Mesothelial cell of epicardium (in vitro differentiated cells): ENCODE results near the gene SUGP2. TPM values are rescaled to one million over a fixed set of nuclear protein-coding genes. Genes with fewer than 3 reads are reported as not detected.
A peak's percentile ranks its signal among the peaks of the same experiment; 100 is the strongest.

Experiments used
- DNase-seq, 2 experiments: peaks; one replicate each; pipeline ENCODE4 v3.0.0; 2021; ENCODE audit warnings: low spot score in 2 of 2; ENCODE audit not compliant: unreplicated experiment in 2 of 2
- H3K27ac Mint-ChIP-seq: 2 replicates; pipeline ENCODE4 v1.8.0; 2021; ENCODE audit warnings: mixed read lengths
- H3K27me3 Mint-ChIP-seq: 2 replicates; pipeline ENCODE4 v1.8.0; 2021; ENCODE audit warnings: low read depth, mixed read lengths
- H3K36me3 Mint-ChIP-seq: 2 replicates; pipeline ENCODE4 v1.8.0; 2021; ENCODE audit warnings: mixed read lengths
- H3K4me1 Mint-ChIP-seq: 2 replicates; pipeline ENCODE4 v1.8.0; 2021; ENCODE audit warnings: mixed read lengths
- H3K4me3 Mint-ChIP-seq: 2 replicates; pipeline ENCODE4 v1.8.0; 2021; ENCODE audit warnings: mild to moderate bottlenecking, moderate library complexity, mixed read lengths
- H3K9me3 Mint-ChIP-seq: 2 replicates; pipeline ENCODE4 v1.8.0; 2021; ENCODE audit warnings: mixed read lengths
- CTCF ChIP-seq: fragments of 200-600 bp; sonication (generic); IDR thresholded peaks from one replicate; pipeline ENCODE4 v1.5.0; 2021; ENCODE audit warnings: antibody characterized with exemption; ENCODE audit not compliant: unreplicated experiment
- total RNA-seq: library from RNA; stranded (reverse); gene quantifications from 3 replicates; pipeline ENCODE4 v1.2.1, GENCODE V29; 2021

SUGP2 gene
- total RNA-seq, 1 donor from 2014 or later, result 152 TPM

DNA sequence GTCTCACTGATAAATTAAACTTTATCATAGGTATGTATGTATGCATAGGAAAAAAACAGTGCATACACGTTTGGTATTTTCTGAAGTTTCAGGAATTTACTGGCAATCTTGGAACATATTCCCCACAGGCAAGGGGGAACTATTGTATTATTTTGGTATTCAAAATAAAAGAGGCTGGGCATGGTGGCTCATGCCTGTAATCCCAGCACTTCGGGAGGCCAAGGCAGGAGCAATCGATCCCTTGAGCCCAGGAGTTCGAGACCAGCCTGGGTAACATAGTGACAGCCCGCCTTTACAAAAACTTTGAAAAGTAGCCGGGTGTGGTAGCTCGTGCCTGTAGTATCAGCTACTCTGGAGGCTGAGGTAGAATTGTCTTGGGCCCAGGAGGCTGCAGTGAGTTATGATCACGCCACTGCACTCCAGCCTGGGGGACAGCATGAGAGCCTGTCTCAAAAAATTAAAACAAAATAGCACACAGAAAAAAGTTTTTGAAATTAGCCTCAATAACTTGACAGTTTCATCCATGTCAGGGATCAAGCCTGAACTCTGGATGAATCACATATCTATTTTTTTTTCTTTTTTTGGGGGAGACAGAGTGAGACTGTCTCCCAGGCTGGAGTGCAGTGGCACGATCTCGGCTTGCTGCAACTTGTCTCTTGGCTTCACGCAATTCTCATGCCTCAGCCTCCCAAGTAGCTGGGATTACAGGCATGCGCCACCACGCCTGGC is 63.2 kb downstream of the SUGP2 start:
- no peak for TF ChIP-seq CTCF
- H3K36me3 Mint-ChIP-seq, result no peaks in the 10 kb centered on the region

GRCh38 chr19:18967358-18968146 is 65.8 kb downstream of the SUGP2 start:
- H3K27me3 Mint-ChIP-seq, result peaks cover 3% of the 10 kb centered on the region
- peaks cover 4% of the 10 kb centered on the region for H3K4me1 Mint-ChIP-seq
- H3K27ac Mint-ChIP-seq, result no peak overlapping the region
- no peaks in the 10 kb centered on the region for H3K9me3 Mint-ChIP-seq
- DNase-seq, result no peak
- no peak overlapping the region for H3K4me3 Mint-ChIP-seq
- H3K36me3 Mint-ChIP-seq, result no peaks in the 10 kb centered on the region
- TF ChIP-seq CTCF, result no peak

More for the DNA sequence above, 63.2 kb downstream of the SUGP2 start:
- Mint-ChIP-seq H3K4me1 (peaks cover 4% of the 10 kb centered on the region), H3K9me3 (no peaks in the 10 kb centered on the region), H3K27ac (no peak overlapping the region), H3K4me3 (no peak overlapping the region), H3K27me3 (peaks cover 8% of the 10 kb centered on the region)
- DNase-seq, result no peak

- Mint-ChIP-seq H3K27ac (peak overlapping the region; percentile 34), H3K36me3 (no peaks in the 10 kb centered on the region), H3K9me3 (no peaks in the 10 kb centered on the region), H3K4me3 (no peak overlapping the region), H3K4me1 (no peaks in the 10 kb centered on the region), H3K27me3 (peaks cover 13% of the 10 kb centered on the region)
- DNase-seq, result no peak
- TF ChIP-seq CTCF, result no peak
Observed at GRCh38 chr19:18966307-18966706, 67.0 kb downstream of the SUGP2 start.

DNA sequence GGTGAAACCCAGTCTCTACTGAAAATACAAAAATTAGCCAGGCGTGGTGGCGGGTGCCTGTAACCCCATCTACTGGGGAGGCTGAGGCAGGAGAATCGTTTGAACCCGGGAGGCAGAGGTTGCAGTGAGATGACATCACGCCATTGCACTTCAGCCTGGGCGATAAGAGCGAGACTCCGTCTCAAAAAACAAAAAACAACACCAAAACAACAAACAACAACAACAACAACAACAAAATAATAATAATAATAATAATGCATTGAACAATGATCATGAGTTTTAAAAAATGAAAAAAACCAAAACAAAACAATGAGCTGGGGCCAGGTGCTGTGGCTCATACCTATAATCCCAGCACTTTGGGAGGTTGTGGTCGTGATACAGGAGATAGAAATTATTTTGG is 69.2 kb downstream of the SUGP2 start:
- no peak for DNase-seq
- no peaks in the 10 kb centered on the region for H3K4me1 Mint-ChIP-seq
- H3K9me3 Mint-ChIP-seq, result no peaks in the 10 kb centered on the region
- H3K27me3 Mint-ChIP-seq, result peaks cover 16% of the 10 kb centered on the region
- no peak overlapping the region for H3K27ac Mint-ChIP-seq
- no peaks in the 10 kb centered on the region for H3K36me3 Mint-ChIP-seq
- no peak overlapping the region for H3K4me3 Mint-ChIP-seq
- no peak for TF ChIP-seq CTCF

- no peak overlapping the region for H3K27ac Mint-ChIP-seq
- TF ChIP-seq CTCF, result no peak
- H3K36me3 Mint-ChIP-seq, result no peaks in the 10 kb centered on the region
- no peak for DNase-seq
- H3K9me3 Mint-ChIP-seq, result no peaks in the 10 kb centered on the region
- H3K27me3 Mint-ChIP-seq, result peaks cover 17% of the 10 kb centered on the region
- H3K4me3 Mint-ChIP-seq, result no peak overlapping the region
- no peaks in the 10 kb centered on the region for H3K4me1 Mint-ChIP-seq
Observed at GRCh38 chr19:18961767-18962620, 71.3 kb downstream of the SUGP2 start.
